Vagina (tissue), 2 donors: ENCODE results near the gene TMA7.

Source experiments
- POLR2A ChIP-seq, 2 donors: fragments of 450-650 bp; IDR thresholded peaks; one replicate each; pipeline ENCODE4 v1.6.1; 2017; ENCODE audit warnings: antibody characterized with exemption in 2 of 2, mild to moderate bottlenecking in 2 of 2, moderate library complexity in 2 of 2
- TF ChIP-seq, protein P1 (sequence below), 3 experiments: fragments of 450-650 bp in 2 of 3; fragments of 200-600 bp in 1 of 3; sonication (generic) in 1 of 3; IDR thresholded peaks; one replicate each; pipeline ENCODE4 v1.5.1; 2017 to 2019; ENCODE audit warnings: antibody characterized with exemption in 3 of 3, mild to moderate bottlenecking in 2 of 3, moderate library complexity in 2 of 3

DNA sequence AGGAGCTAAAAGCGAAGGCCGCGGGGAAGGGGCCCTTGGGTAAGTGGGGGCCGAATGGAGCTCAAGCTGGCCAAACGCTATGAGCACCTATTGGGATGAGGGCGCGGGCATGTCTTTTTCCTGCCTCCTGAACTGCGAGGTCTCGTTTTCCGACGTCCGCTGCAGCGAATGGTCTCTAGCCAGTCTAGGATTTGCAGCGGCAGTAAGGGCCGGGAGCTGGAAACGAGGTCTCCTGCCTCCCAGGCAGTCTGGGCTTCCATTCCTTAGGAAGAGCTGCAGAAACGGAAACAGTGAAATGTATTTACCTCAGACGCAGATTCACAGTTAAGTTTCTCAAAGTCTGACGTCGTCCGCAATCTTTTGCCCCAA is 517 bp downstream of the TMA7 start:
- TF ChIP-seq, protein P1, sequence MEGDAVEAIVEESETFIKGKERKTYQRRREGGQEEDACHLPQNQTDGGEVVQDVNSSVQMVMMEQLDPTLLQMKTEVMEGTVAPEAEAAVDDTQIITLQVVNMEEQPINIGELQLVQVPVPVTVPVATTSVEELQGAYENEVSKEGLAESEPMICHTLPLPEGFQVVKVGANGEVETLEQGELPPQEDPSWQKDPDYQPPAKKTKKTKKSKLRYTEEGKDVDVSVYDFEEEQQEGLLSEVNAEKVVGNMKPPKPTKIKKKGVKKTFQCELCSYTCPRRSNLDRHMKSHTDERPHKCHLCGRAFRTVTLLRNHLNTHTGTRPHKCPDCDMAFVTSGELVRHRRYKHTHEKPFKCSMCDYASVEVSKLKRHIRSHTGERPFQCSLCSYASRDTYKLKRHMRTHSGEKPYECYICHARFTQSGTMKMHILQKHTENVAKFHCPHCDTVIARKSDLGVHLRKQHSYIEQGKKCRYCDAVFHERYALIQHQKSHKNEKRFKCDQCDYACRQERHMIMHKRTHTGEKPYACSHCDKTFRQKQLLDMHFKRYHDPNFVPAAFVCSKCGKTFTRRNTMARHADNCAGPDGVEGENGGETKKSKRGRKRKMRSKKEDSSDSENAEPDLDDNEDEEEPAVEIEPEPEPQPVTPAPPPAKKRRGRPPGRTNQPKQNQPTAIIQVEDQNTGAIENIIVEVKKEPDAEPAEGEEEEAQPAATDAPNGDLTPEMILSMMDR (IDR thresholded peaks at IDR 0.05): no peak
- no peak for TF ChIP-seq POLR2A (IDR thresholded peaks at IDR 0.05)
